Mucosa of descending colon (tissue), 3 donors: ENCODE results near the gene TSHZ2. TPM values are rescaled to one million over a fixed set of nuclear protein-coding genes. Genes with fewer than 3 reads are reported as not detected.

ENCODE experiments used
- ATAC-seq: fragments of 200-7000 bp; cut with Tn5 transposase; one replicate; pipeline ENCODE4 v1.9.1; 2020; ENCODE audit warnings: mild to moderate bottlenecking, moderate library complexity
- DNase-seq, 3 donors: peaks; one replicate each; pipeline ENCODE4 v3.0.0-alpha.2; 2020
- H3K36me3 ChIP-seq: fragments of 200-600 bp; one replicate; pipeline ENCODE4 v1.8.0; 2021; ENCODE audit warnings: low read depth, mild to moderate bottlenecking
- H3K4me1 ChIP-seq: fragments of 200-600 bp; one replicate; pipeline ENCODE4 v1.8.0; 2021; ENCODE audit warnings: low read depth, mild to moderate bottlenecking
- H3K4me3 ChIP-seq: fragments of 200-600 bp; one replicate; pipeline ENCODE4 v1.8.0; 2021; ENCODE audit warnings: mild to moderate bottlenecking
- H3K9me3 ChIP-seq: fragments of 200-600 bp; one replicate; pipeline ENCODE4 v1.8.0; 2021; ENCODE audit warnings: mild to moderate bottlenecking
- CTCF ChIP-seq: fragments of 200-600 bp; IDR thresholded peaks from one replicate; pipeline ENCODE4 v1.8.0; 2022; ENCODE audit warnings: antibody characterized with exemption, mild to moderate bottlenecking
- intact Hi-C, 2 donors: fragments of 100-400 bp; cut with DNase I in 1 of 2; cut with micrococcal nuclease in 1 of 2; formaldehyde crosslinking; loops; one replicate each; pipeline versions ENCODE4 v1.11.0 to v1.11.1; 2022; cut with DNase I, micrococcal nuclease
- total RNA-seq, 3 donors: library from RNA; stranded (reverse); fragmentation: NEBNext Ultra II Directional in 2 of 3; extraction: Animal tissue kit (Norgen Biotek cat#: 25700) in 2 of 3; gene quantifications; one replicate each; pipeline versions ENCODE4 v1.2.1 to v1.2.4, GENCODE V29; 2021 to 2023
- donor health status: DM: no; HTN: no; CAD: no; lungs with moderate emphysema.
- donor health status: DM: no; HTN: no; CAD: no.
- donor health status: DM: no; HTN: yes; CAD: no.

TSHZ2 gene
- total RNA-seq, 3 donors from 2014 or later = 1.9 to 17.8 (median 3.6) TPM

- intact Hi-C loops = no loop called here
- ATAC-seq (no peak), DNase-seq (no peak)
- Histone ChIP-seq H3K4me1 (no peaks in the 10 kb centered on the region), H3K36me3 (no peaks in the 10 kb centered on the region), H3K4me3 (no peak overlapping the region), H3K9me3 (no peaks in the 10 kb centered on the region)
- TF ChIP-seq CTCF = no peak
These were observed 409.6 kb downstream of the TSHZ2 start for GRCh38 chr20:53381568-53382262.

GRCh38 chr20:53382263-53382844 lies 410.2 kb downstream of the TSHZ2 start:
- H3K4me1 ChIP-seq = no peaks in the 10 kb centered on the region
- DNase-seq (no peak), ATAC-seq (no peak)
- H3K36me3 ChIP-seq = no peaks in the 10 kb centered on the region
- no peak for TF ChIP-seq CTCF
- no peak overlapping the region for H3K4me3 ChIP-seq
- intact Hi-C loops = no loop called here
- H3K9me3 ChIP-seq = no peaks in the 10 kb centered on the region

GRCh38 chr20:53383916-53384315 lies 411.8 kb downstream of the TSHZ2 start:
- DNase-seq (no peak), ATAC-seq (no peak)
- no peak overlapping the region for H3K4me3 ChIP-seq
- intact Hi-C loops = no loop called here
- TF ChIP-seq CTCF = no peak
- no peaks in the 10 kb centered on the region for H3K36me3 ChIP-seq
- H3K4me1 ChIP-seq = no peaks in the 10 kb centered on the region
- H3K9me3 ChIP-seq = no peaks in the 10 kb centered on the region

GRCh38 chr20:53384392-53384791 lies 412.2 kb downstream of the TSHZ2 start:
- DNase-seq (no peak), ATAC-seq (no peak)
- intact Hi-C loops = no loop called here
- Histone ChIP-seq H3K4me1 (no peaks in the 10 kb centered on the region), H3K4me3 (no peak overlapping the region), H3K9me3 (no peaks in the 10 kb centered on the region), H3K36me3 (no peaks in the 10 kb centered on the region)
- no peak for TF ChIP-seq CTCF

GRCh38 chr20:53385941-53386767 lies 414.0 kb downstream of the TSHZ2 start:
- ATAC-seq (no peak), DNase-seq (no peak)
- H3K9me3 ChIP-seq = no peaks in the 10 kb centered on the region
- no peaks in the 10 kb centered on the region for H3K4me1 ChIP-seq
- no peak overlapping the region for H3K4me3 ChIP-seq
- no peaks in the 10 kb centered on the region for H3K36me3 ChIP-seq
- intact Hi-C loops = no loop called here
- TF ChIP-seq CTCF = no peak
